Measurements from ENCODE around the gene PTPRD. TPM values are rescaled to one million over a fixed set of nuclear protein-coding genes. Genes with fewer than 3 reads are reported as not detected.

The PTPRD gene
- total RNA-seq, 1 donor from 2014 or later: 109 TPM

DNA sequence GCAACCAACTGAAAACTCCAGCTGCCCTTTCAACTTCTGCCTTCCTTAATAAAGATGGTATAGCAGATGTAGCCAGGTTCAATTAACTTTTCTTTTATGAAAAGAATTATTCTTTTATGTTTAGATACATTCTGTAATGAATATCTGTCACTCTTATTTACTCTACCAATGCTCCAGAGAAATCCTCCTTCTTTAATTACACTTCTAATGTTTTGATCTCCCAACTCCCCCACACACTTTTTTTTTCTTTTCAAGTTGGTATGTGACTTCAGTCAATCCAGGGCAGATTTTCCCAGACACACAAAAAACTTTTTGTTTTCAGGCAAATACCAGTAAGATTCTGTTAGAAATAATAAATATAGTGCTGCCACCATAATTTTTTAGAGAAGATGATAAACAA, 1813.2 kb downstream of the PTPRD start:
- Mint-ChIP-seq H3K9me3 (no peaks in the 10 kb centered on the region), H3K4me3 (no peak overlapping the region), H3K27me3 (ENCODE audit: low read depth) (no peaks in the 10 kb centered on the region), H3K4me1 (peaks cover 22% of the 10 kb centered on the region), H3K36me3 (no peaks in the 10 kb centered on the region), H3K27ac (peak overlapping the region; percentile 84)
- TF ChIP-seq CTCF (IDR thresholded peaks at IDR 0.05; ENCODE audit: unreplicated experiment): no peak
- DNase-seq (ENCODE audit: low spot score in 2 of 2, unreplicated experiment in 2 of 2): no peak

DNA sequence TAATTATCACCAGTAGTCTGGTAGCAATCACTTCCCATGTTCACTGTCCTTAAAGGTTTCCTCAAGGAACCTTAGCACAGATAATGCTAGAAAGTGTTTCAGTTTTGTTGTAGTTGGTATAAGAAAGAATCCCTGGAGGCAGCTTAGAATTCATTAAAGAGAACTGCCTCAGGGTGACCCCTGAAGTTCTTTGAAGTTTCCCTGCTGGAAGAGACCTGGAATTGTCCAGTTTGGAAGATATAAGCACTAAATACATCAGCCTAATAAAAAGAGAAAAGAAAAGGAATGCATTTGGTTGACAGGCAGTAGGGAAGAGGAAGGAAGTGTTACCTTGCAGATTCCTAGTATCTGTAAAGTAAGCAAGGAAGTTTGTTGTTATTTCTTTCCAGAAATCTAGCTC, 1813.6 kb downstream of the PTPRD start:
- no peak for TF ChIP-seq CTCF (IDR thresholded peaks at IDR 0.05; ENCODE audit: unreplicated experiment)
- H3K27ac Mint-ChIP-seq: peak overlapping the region; percentile 81
- no peaks in the 10 kb centered on the region for H3K27me3 Mint-ChIP-seq (ENCODE audit: low read depth)
- peaks cover 22% of the 10 kb centered on the region for H3K4me1 Mint-ChIP-seq
- no peak overlapping the region for H3K4me3 Mint-ChIP-seq
- DNase-seq (ENCODE audit: low spot score in 2 of 2, unreplicated experiment in 2 of 2): no peak
- no peaks in the 10 kb centered on the region for H3K36me3 Mint-ChIP-seq
- no peaks in the 10 kb centered on the region for H3K9me3 Mint-ChIP-seq

- H3K4me3 Mint-ChIP-seq: no peak overlapping the region
- H3K27ac Mint-ChIP-seq: peak overlapping the region; percentile 60
Observed at GRCh38 chr9:8784838-8785237, 1828.0 kb downstream of the PTPRD start.

DNA sequence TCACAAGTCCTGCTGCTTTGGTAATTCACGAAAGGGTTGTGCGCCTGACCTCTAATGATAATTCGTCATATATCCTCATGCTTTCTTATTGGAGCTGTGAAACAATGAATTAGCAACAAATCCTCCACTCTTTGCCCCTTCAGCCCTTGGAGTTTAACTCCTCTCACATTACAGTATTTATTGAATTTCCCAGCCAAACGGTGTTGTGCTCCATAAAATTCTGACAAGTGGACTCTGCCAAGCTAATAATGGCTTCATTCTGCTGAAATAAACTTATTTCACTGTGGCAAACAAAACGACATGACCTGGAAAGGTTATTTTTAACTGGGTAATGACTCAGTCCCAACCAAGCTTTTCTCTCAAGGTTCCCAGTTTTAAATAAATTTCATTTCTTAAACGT, 1828.9 kb downstream of the PTPRD start:
- H3K4me1 Mint-ChIP-seq: peaks cover 51% of the 10 kb centered on the region
- no peak for DNase-seq (ENCODE audit: low spot score in 2 of 2, unreplicated experiment in 2 of 2)
- no peaks in the 10 kb centered on the region for H3K36me3 Mint-ChIP-seq
- H3K4me3 Mint-ChIP-seq: no peak overlapping the region
- no peaks in the 10 kb centered on the region for H3K27me3 Mint-ChIP-seq (ENCODE audit: low read depth)
- TF ChIP-seq CTCF (IDR thresholded peaks at IDR 0.05; ENCODE audit: unreplicated experiment): no peak
- no peaks in the 10 kb centered on the region for H3K9me3 Mint-ChIP-seq
- no peak overlapping the region for H3K27ac Mint-ChIP-seq

More at GRCh38 chr9:8784838-8785237, 1828.0 kb downstream of the PTPRD start:
- Mint-ChIP-seq H3K27me3 (ENCODE audit: low read depth) (no peaks in the 10 kb centered on the region), H3K9me3 (no peaks in the 10 kb centered on the region), H3K4me1 (peaks cover 45% of the 10 kb centered on the region), H3K36me3 (no peaks in the 10 kb centered on the region)
- no peak for TF ChIP-seq CTCF (IDR thresholded peaks at IDR 0.05; ENCODE audit: unreplicated experiment)
- no peak for DNase-seq (ENCODE audit: low spot score in 2 of 2, unreplicated experiment in 2 of 2)

DNA sequence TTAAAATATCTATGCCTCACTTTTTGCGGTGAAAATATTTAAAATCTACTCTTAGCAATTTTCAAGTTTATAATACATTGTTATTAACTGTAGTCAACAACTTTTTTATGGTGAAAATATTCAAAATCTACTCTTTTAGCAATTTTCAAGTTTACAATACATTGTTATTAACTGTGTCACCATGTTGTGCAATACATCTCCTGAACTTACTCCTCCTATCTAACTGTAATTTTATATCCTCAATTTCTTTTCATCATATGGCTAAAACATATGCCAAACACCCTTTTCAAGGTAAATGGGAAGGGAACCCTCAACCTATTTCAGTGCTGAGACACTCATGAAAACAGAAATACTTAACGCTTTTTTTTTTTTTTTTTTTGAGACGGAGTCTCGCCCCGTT, 1830.6 kb downstream of the PTPRD start:
- Mint-ChIP-seq H3K27ac (no peak overlapping the region), H3K9me3 (no peaks in the 10 kb centered on the region), H3K36me3 (no peaks in the 10 kb centered on the region), H3K27me3 (ENCODE audit: low read depth) (no peaks in the 10 kb centered on the region), H3K4me3 (no peak overlapping the region), H3K4me1 (peaks cover 64% of the 10 kb centered on the region)
- no peak for TF ChIP-seq CTCF (IDR thresholded peaks at IDR 0.05; ENCODE audit: unreplicated experiment)
- no peak for DNase-seq (ENCODE audit: low spot score in 2 of 2, unreplicated experiment in 2 of 2)

DNA sequence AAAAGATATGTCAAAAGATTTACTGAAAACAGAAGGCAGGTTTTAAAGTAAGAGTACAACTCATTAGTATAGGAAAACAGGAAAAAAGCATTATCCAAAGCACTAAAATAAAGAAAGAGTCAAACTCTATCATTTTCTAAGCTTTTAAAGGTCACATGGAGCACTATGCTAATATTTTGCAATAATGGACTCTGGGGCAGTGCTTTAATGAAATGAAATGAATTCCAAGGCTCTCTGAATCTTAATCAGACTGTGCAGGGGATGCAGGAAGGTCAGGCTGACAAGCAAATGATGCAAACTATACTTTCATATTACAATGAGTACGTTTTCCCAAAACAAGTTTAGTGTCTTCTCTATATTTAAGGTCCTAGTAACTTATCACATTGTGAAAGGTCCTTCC, 1831.3 kb downstream of the PTPRD start:
- H3K27ac Mint-ChIP-seq: peak overlapping the region; percentile 51
- peaks cover 64% of the 10 kb centered on the region for H3K4me1 Mint-ChIP-seq
- no peak overlapping the region for H3K4me3 Mint-ChIP-seq

More for the DNA sequence above, 1831.3 kb downstream of the PTPRD start:
- TF ChIP-seq CTCF (IDR thresholded peaks at IDR 0.05; ENCODE audit: unreplicated experiment): no peak
- Mint-ChIP-seq H3K9me3 (no peaks in the 10 kb centered on the region), H3K36me3 (no peaks in the 10 kb centered on the region), H3K27me3 (ENCODE audit: low read depth) (no peaks in the 10 kb centered on the region)
- DNase-seq (ENCODE audit: low spot score in 2 of 2, unreplicated experiment in 2 of 2): no peak

Data from mesothelial cell of epicardium (in vitro differentiated cells).